LNCaP clone FGC (cell line): ENCODE results near the gene ZC3H13.

ENCODE experiments used
- DNase-seq: peaks from one replicate; pipeline ENCODE4 v3.0.0-alpha.2; 2011; ENCODE audit warnings: low read depth
- H3K4me3 ChIP-seq: 2 replicates; pipeline ENCODE4 v1.5.1; 2011; ENCODE audit warnings: mild to moderate bottlenecking, low read depth, low read length, control low read depth
- TF ChIP-seq, protein P1 (sequence below): IDR thresholded peaks from 2 replicates; pipeline ENCODE4 v1.5.1; 2012; ENCODE audit warnings: mild to moderate bottlenecking; ENCODE audit not compliant: control insufficient read depth, insufficient read depth; ENCODE audit errors: extremely low read depth

The ZC3H13 gene

DNA sequence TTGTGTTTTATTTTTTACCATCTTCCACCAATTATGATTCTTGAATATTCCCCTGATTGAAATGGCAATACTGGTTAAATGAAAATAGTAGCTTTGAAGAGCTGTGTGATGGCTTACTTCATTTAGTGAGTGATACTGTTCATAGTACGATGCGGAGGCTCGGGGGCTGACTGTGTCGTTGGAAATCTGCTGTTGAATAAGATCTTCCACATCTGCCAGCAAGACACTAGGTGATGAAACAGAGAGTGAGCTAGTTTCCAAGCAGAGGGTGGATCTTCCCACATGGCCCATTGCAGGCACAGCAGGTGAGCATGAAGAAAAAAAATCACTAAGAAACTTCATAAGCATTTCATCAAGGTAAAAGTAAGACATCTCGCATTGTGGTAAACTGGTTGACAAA lies 29.8 kb upstream of the ZC3H13 start:
- TF ChIP-seq, protein P1, sequence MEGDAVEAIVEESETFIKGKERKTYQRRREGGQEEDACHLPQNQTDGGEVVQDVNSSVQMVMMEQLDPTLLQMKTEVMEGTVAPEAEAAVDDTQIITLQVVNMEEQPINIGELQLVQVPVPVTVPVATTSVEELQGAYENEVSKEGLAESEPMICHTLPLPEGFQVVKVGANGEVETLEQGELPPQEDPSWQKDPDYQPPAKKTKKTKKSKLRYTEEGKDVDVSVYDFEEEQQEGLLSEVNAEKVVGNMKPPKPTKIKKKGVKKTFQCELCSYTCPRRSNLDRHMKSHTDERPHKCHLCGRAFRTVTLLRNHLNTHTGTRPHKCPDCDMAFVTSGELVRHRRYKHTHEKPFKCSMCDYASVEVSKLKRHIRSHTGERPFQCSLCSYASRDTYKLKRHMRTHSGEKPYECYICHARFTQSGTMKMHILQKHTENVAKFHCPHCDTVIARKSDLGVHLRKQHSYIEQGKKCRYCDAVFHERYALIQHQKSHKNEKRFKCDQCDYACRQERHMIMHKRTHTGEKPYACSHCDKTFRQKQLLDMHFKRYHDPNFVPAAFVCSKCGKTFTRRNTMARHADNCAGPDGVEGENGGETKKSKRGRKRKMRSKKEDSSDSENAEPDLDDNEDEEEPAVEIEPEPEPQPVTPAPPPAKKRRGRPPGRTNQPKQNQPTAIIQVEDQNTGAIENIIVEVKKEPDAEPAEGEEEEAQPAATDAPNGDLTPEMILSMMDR = no peak
- H3K4me3 ChIP-seq = no peak overlapping the region
- DNase-seq = no peak

DNA sequence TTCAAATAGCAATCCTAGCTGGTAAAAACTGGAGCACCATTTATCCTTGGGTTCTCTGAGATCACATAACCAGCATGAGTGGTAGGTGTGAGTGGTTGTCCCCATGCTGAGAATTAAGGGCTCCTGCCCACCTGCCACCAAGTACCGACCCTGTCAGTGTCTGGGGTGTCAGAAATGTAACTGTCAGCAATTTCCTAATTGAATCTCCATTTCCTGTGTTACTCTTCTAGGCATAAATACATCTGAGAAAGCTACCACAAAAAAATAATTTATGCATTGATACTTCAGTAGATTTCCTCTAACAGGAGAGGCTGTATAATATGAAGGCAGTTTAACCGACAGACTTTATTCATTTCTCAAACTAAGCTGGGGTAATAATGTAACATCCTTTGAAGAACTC lies 27.2 kb upstream of the ZC3H13 start:
- no peak for DNase-seq
- H3K4me3 ChIP-seq = no peak overlapping the region
- TF ChIP-seq, protein P1 = no peak

DNA sequence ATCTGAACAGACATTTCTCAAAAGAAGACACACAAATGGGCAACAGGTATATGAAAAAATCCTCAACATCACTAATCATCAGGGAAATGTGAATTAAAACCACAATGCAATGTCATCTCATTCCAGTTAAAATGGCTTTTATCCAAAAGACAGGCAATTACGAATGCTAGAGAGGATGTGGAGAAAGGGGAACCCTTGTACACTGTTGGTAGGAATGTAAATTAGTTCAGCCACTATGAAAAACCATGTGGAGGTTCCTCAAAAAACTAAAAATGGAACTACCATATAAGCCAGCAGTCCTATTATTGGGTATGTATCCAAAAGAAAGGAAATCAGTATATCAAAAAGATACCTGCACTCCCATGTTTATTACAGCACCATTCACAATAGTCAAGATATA lies 24.7 kb upstream of the ZC3H13 start:
- no peak for DNase-seq
- TF ChIP-seq, protein P1 = no peak
- H3K4me3 ChIP-seq = no peak overlapping the region

DNA sequence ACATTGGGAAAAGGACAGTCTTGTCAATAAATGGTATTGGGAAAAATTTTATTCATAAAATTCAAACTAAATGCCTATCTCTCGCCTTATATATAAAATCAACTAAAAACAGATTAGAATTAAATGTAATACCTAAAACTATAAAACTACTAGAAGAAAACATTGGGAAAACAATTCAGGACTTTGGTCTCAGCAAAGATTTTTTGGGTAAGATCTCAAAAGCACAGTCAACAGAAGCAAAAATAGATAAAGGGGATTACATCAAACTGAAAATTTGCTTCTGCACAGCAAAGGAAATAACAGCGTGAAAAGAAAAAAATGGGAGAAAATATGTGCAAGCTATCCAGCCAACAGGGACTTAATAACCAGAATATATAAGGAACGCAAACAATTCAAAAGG lies 24.3 kb upstream of the ZC3H13 start:
- TF ChIP-seq, protein P1 = no peak
- H3K4me3 ChIP-seq = no peak overlapping the region
- DNase-seq = no peak

DNA sequence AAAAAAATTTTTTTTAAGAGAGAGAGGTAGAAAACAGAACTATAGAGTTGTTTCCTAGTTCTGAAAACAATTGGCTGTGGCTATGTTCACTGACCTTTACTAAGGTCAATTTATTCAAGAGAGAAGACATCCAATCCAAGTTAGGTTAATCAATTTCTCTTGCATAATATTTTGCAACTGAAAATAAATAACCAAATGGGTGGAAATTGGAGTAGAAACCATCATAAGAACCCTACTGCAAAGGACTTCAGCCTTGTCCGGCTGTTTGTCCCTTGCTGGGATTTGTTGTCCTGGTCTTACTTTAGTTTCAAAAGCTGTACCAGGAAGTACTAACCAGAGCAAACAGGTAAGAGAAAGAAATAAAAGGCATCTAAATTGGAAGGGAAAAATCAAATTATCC lies 23.3 kb upstream of the ZC3H13 start:
- TF ChIP-seq, protein P1 = no peak
- DNase-seq = no peak
- H3K4me3 ChIP-seq = no peak overlapping the region

DNA sequence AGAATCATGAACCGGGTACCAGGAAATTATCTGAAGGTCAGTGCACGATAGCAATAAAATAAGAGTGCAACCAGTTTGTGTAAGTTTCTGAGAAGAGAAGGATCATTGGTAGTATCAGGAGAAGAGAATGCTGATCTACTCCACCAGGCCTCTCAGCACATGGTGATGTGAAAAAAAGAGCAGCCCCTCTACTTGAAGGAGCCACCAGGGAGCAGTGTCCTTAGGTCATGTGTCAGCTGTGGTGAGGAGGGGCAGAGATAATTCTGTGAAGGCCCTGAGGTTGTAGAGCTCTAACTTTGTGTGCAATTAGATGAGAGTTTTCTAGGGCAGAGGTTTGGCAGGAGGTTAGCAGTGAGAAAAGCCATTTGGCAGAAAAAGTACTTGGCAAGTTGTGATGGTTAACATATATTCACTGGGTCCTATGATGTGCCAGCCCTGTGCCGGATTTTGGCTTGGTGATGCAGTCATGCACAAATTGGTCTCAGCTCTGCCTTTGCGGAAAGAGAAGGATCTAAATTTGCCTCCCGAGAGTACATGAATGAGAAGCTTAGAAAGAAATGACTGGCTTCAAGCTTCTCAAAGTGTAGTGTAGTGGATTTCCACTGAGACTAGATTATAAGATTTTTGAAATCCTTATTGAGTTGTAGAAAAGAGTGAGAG lies 19.2 kb upstream of the ZC3H13 start:
- H3K4me3 ChIP-seq = no peak overlapping the region
- TF ChIP-seq, protein P1 = no peak
- no peak for DNase-seq

DNA sequence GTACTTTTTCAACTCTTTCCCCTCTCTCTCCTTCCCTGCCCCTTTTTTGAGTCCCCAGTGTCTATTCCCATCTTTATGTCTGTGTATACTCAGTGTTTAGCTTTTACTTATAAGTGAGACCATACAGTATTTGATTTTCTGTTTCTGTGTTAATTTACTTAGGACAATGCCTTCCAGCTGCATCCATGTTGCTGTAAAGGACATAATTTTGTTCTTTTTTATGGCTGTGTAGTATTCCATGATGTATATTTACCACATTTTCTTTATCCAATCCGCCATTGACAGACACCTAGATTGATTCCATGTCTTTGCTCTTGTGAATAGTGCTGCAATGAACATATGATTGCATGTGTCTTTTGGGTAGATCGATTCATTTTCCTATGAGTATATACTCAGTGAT lies 10.7 kb upstream of the ZC3H13 start:
- no peak overlapping the region for H3K4me3 ChIP-seq
- TF ChIP-seq, protein P1 = no peak
- no peak for DNase-seq
